ENCODE data around the gene POGLUT2.

The POGLUT2 gene

DNA sequence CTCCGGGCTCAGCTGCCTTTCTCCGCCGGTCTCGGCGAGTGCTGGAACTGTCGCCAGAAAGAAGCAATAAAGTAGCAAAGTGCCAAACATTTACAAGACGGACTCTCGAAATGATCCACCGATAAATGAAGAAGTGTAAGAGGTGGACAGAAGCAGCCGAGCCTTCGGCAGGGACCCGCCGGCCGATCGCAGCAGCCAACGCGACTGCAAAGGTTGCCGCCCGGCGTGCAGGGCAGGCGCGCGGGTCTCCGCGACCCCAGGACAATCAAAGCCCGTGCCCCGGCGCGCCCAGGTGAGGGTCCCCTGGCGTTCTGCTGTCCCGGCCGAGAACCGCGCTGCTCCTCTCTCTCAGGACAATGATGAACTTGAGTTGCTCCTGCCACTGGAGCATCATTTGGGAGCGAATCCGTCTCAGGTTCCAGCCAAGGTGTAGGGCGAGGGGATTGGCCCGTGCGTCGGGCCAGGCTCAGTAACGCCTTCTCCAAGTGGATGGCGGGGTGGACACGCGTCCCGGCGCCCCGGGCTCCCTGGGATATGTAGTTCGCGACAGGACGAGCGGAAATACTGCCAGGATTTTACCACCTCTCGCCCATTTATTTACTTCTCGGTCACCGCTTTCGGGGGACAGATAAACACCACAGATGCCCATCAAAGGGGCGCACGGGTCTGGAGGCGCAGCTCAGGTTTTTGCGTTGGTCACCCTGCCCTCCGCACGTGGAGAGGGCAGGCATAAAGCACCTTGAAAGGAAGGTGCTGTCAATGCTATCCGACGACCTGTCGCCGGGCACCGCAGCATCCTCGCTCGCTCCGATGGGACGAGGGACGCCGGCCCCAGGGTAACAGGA, at the start of gene POGLUT2, which contains the start of gene BIVM:
TSS of gene POGLUT2 (minus strand) at position 396 of the 845 bp plus-strand sequence. CDS start at position 90, 306 bp downstream.
TSS of gene BIVM (plus strand) at position 539 of the 845 bp plus-strand sequence. CDS start 8,149 bp downstream, outside the sequence.
- Histone ChIP-seq H3K9me3 (no peaks in the 10 kb centered on the region), H3K4me3 (ENCODE audit: low read depth in 1 of 2, low read length in 1 of 2) (peak within 1 kb of the TSS; percentile 45 to 65), H3K4me1 (ENCODE audit: control insufficient read depth in 1 of 2, insufficient read depth in 1 of 2, low read depth in 1 of 2, low read length in 1 of 2) (peaks cover 26 to 29% of the 10 kb centered on the region in 2 experiments), H3K27me3 (peaks cover 50% of the 10 kb centered on the region), H3K36me3 (no peaks in the 10 kb centered on the region), H3K27ac (no peak within 1 kb of the TSS)
- TF ChIP-seq, protein P1, sequence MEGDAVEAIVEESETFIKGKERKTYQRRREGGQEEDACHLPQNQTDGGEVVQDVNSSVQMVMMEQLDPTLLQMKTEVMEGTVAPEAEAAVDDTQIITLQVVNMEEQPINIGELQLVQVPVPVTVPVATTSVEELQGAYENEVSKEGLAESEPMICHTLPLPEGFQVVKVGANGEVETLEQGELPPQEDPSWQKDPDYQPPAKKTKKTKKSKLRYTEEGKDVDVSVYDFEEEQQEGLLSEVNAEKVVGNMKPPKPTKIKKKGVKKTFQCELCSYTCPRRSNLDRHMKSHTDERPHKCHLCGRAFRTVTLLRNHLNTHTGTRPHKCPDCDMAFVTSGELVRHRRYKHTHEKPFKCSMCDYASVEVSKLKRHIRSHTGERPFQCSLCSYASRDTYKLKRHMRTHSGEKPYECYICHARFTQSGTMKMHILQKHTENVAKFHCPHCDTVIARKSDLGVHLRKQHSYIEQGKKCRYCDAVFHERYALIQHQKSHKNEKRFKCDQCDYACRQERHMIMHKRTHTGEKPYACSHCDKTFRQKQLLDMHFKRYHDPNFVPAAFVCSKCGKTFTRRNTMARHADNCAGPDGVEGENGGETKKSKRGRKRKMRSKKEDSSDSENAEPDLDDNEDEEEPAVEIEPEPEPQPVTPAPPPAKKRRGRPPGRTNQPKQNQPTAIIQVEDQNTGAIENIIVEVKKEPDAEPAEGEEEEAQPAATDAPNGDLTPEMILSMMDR (IDR thresholded peaks at IDR 0.05): no peak

DNA sequence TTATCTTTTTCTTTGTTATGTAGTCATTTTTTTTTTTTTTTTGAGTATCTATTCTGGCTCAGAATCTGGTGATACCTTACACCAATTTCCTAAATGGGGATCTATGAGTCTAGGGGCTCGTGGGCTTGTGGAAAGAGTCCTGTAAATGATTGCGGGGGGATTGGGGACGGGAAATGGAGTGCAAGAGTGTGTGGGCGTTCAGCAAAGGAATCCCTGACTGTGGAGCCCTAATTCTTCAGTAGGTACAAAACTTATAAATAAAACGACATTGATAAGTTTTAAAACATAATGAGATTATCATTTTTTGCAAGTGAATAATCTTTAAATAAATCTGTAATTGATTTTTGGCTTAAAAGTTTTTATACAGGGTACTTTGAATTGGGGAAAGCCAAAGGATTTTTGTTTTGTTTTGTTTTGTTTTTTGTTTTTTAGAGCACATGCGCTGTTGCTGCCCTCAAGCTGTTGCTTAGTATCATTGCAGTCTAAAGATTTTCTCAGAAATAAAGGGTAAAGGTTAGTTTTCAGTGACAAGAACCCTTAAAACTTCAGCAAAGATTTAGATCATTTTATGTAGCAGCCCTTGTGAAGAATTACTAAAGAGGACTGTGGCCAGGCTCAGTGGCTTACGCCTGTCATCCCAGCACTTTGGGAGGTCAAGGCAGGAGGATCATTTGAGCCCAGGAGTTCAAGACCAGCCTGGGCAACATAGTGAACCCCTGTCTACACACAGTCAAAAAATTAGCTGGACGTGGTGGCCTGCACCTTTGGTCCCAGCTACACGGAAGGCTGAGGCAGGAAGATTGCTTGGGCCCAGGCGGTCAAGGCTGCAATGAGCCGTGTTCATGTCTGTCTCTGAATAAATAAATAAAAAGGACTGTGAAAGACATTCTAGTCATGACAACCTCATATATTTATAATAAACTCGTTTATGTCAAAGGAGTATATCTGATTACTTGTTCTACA, 48.8 kb upstream of the POGLUT2 start:
- Histone ChIP-seq H3K4me3 (ENCODE audit: low read depth in 1 of 2, low read length in 1 of 2) (peak overlapping the region; percentile 90 to 100), H3K36me3 (peaks cover 3% of the 10 kb centered on the region), H3K9me3 (no peaks in the 10 kb centered on the region), H3K27ac (peak overlapping the region; percentile 95), H3K27me3 (no peaks in the 10 kb centered on the region), H3K4me1 (ENCODE audit: control insufficient read depth in 1 of 2, insufficient read depth in 1 of 2, low read depth in 1 of 2, low read length in 1 of 2) (peaks cover 20 to 22% of the 10 kb centered on the region in 2 experiments)
- TF ChIP-seq, protein P1 (IDR thresholded peaks at IDR 0.05): peak; percentile 52

DNA sequence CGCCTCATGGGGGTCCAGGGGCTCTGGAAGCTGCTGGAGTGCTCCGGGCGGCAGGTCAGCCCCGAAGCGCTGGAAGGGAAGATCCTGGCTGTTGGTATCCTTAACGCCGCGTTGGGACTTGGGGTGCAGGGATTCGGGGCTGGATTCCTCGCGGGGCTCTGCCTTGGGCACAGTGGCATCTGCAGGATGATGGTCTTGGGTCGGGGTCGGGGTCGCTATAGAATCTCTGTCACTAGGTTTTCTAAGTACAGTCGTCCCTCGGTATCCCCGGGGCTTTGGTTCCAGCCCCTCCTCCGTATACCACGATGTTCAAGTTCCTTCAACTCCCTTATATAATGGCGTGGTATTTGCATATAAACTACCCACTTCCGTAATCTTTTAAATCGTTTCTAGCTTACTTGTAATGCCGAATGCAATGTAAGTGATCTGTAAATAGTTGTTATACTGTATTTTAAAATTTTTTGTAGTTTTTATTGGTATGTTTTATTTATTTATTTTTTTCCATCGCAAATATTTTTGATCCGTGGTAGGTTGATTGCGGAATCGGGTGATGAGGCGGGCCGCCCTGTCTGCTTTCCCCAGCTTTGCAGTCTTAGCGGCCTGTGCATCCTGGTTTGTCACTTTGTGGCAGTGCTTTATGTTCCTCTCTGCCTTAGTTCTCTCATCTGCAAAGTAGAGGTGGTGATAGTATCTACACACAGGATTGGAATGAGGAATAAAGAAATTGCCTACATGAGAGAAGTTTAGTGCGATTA, 47.7 kb upstream of the POGLUT2 start:
- no peaks in the 10 kb centered on the region for H3K36me3 ChIP-seq
- TF ChIP-seq, protein P1 (IDR thresholded peaks at IDR 0.05): no peak
- H3K4me3 ChIP-seq (ENCODE audit: low read depth in 1 of 2, low read length in 1 of 2): peak overlapping the region; percentile 90 to 100
- H3K9me3 ChIP-seq: no peaks in the 10 kb centered on the region
- peaks cover 20 to 22% of the 10 kb centered on the region in 2 experiments for H3K4me1 ChIP-seq (ENCODE audit: control insufficient read depth in 1 of 2, insufficient read depth in 1 of 2, low read depth in 1 of 2, low read length in 1 of 2)
- peak overlapping the region; percentile 95 for H3K27ac ChIP-seq
- no peaks in the 10 kb centered on the region for H3K27me3 ChIP-seq

DNA sequence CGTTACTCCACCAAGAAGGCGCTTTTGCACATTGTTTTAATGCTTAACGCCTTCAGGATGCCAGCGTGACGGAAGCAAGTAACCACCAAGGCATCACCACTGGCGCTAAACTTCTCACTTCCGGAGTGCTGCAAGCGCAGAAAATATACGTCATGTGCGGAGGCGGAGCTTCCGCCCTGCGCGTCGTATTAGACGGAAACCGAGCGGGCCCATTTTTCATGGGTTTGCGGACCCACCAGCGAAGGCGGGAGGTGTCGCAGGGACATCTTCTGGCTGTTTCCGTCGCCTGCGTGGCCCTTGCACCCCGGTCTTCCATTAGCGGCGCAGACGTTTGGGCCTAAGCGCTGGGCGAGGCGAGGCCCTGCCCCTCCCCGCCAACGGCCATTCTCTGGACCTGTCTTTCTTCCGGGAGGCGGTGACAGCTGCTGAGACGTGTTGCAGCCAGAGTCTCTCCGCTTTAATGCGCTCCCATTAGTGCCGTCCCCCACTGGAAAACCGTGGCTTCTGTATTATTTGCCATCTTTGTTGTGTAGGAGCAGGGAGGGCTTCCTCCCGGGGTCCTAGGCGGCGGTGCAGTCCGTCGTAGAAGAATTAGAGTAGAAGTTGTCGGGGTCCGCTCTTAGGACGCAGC, 47.0 kb upstream of the POGLUT2 start, which contains the start of gene ERCC5:
TSS of gene ERCC5 (plus strand) at position 403 of the 631 bp plus-strand sequence. CDS start 235 bp downstream, outside the sequence.
- Histone ChIP-seq H3K27ac (peak within 1 kb of the TSS; percentile 95), H3K4me3 (ENCODE audit: low read depth in 1 of 2, low read length in 1 of 2) (peak within 1 kb of the TSS; percentile 90 to 100), H3K36me3 (no peaks in the 10 kb centered on the region), H3K9me3 (no peaks in the 10 kb centered on the region), H3K27me3 (no peaks in the 10 kb centered on the region), H3K4me1 (ENCODE audit: control insufficient read depth in 1 of 2, insufficient read depth in 1 of 2, low read depth in 1 of 2, low read length in 1 of 2) (peaks cover 20 to 22% of the 10 kb centered on the region in 2 experiments)
- TF ChIP-seq, protein P1 (IDR thresholded peaks at IDR 0.05): peak; percentile 6

All from neutrophil (primary cell).